Psoas muscle (tissue), 8 donors: ENCODE data around the gene TUBA3C. TPM values are rescaled to one million over a fixed set of nuclear protein-coding genes. Genes with fewer than 3 reads are reported as not detected.

Source experiments
- ATAC-seq, 4 donors: fragments of 200-7000 bp; cut with Tn5 transposase; one replicate each; pipeline ENCODE4 v1.9.1; 2020; ENCODE audit warnings: moderate library complexity in 3 of 4, mild to moderate bottlenecking in 2 of 4
- DNase-seq, 2 donors: peaks; one replicate each; pipeline ENCODE4 v3.0.0-alpha.2; 2020
- H3K27ac ChIP-seq: fragments of 200-600 bp; one replicate; pipeline ENCODE4 v1.8.0; 2022
- H3K27me3 ChIP-seq, 3 donors: fragments of 200-600 bp in 1 of 3; one replicate each; pipeline versions ENCODE4 v1.6.1 to v1.8.0; 2013 to 2022; ENCODE audit warnings: low read length in 2 of 3, mild to moderate bottlenecking in 2 of 3, moderate library complexity in 1 of 3; ENCODE audit not compliant: insufficient read depth in 3 of 3
- H3K36me3 ChIP-seq, 2 donors: fragments of 200-600 bp in 1 of 2; one replicate each; pipeline versions ENCODE4 v1.6.1 to v1.8.0; 2013 to 2022; ENCODE audit warnings: low read depth in 1 of 2, mild to moderate bottlenecking in 1 of 2, moderate library complexity in 1 of 2; ENCODE audit not compliant: insufficient read depth in 1 of 2
- H3K4me1 ChIP-seq: fragments of 200-600 bp; one replicate; pipeline ENCODE4 v1.8.0; 2022
- H3K4me3 ChIP-seq: fragments of 200-600 bp; one replicate; pipeline ENCODE4 v1.8.0; 2022; ENCODE audit warnings: mild to moderate bottlenecking
- H3K9me3 ChIP-seq: fragments of 200-600 bp; one replicate; pipeline ENCODE4 v1.8.0; 2022
- CTCF ChIP-seq: fragments of 200-600 bp; IDR thresholded peaks from one replicate; pipeline ENCODE4 v1.8.0; 2022; ENCODE audit warnings: antibody characterized with exemption
- WGBS, 3 donors: extraction: QIAGEN DNeasy Blood & Tissue Kit; methylation state at CpG; one replicate each; pipeline versions ENCODE4 v1.1.6 to v1.1.7; 2013; 5-methylcytosine and 5-hydroxymethylcytosine counted together
- intact Hi-C, 2 donors: fragments of 100-400 bp; cut with DNase I; formaldehyde crosslinking; loops; one replicate each; pipeline versions ENCODE4 v1.11.0 to v1.14.2; 2022
- polyA plus RNA-seq, 3 donors: library from polyadenylated mRNA; stranded (reverse); fragments of 200-250 nt; gene quantifications; one replicate each; pipeline ENCODE4 v1.2.3, GENCODE V29; 2013
- total RNA-seq, 4 donors: library from RNA; stranded (reverse); fragmentation: NEBNext Ultra II Directional in 2 of 4; extraction: Animal tissue kit (Norgen Biotek cat#: 25700) in 2 of 4; gene quantifications; one replicate each; pipeline versions ENCODE4 v1.2.1 to v1.2.4, GENCODE V29; 2021 to 2023
- donor health status: healthy with polysubstance abuse.
- donor health status: DM: no; HTN: no; CAD: no; lungs with moderate emphysema.
- donor health status: Bipolar disorder and iron deficiency.
- donor health status: healthy.
- donor health status: DM: yes; HTN: yes; CAD: no.
- donor health status: DM: no; HTN: no; CAD: no.
- donor health status: DM: no; HTN: no; CAD: no.
- donor health status: DM: yes; HTN: yes; CAD: no.

Gene TUBA3C
- total and polyA plus RNA-seq, 7 donors, result 0.03 TPM; not detected in 6

- no peaks in the 10 kb centered on the region for H3K4me1 ChIP-seq
- DNase-seq (no peak), ATAC-seq (no peak)
- H3K27me3 ChIP-seq, result no peaks in the 10 kb centered on the region
- intact Hi-C loops, result no loop called here
- no peak overlapping the region for H3K27ac ChIP-seq
- no peak overlapping the region for H3K4me3 ChIP-seq
- WGBS, 3 donors, result 81 to 95% (median 90%) methylated on average over 3 of the region's 3 CpGs
- no peaks in the 10 kb centered on the region for H3K36me3 ChIP-seq
- no peaks in the 10 kb centered on the region for H3K9me3 ChIP-seq
- no peak for TF ChIP-seq CTCF
Observed at GRCh38 chr13:19169496-19169895, 12.1 kb downstream of the TUBA3C start.

GRCh38 chr13:19161308-19161707, 20.3 kb downstream of the TUBA3C start:
- no peaks in the 10 kb centered on the region for H3K4me1 ChIP-seq
- ATAC-seq, result no peak
- H3K36me3 ChIP-seq, result no peaks in the 10 kb centered on the region
- no peak overlapping the region for H3K27ac ChIP-seq
- peaks cover 4% of the 10 kb centered on the region for H3K9me3 ChIP-seq
- no peak for TF ChIP-seq CTCF
- peaks cover 0 to 2% (median 0%) of the 10 kb centered on the region in 3 donors for H3K27me3 ChIP-seq
- intact Hi-C loops, result no loop called here
- H3K4me3 ChIP-seq, result no peak overlapping the region
- WGBS, 3 donors, result 68 to 73% (median 73%) methylated on average over 5 of the region's 5 CpGs
- no peak for DNase-seq

- DNase-seq (no peak), ATAC-seq (no peak)
- H3K36me3 ChIP-seq, result no peaks in the 10 kb centered on the region
- peaks cover 4% of the 10 kb centered on the region for H3K9me3 ChIP-seq
- no peak overlapping the region for H3K4me3 ChIP-seq
- TF ChIP-seq CTCF, result no peak
- intact Hi-C loops, result no loop called here
- no peaks in the 10 kb centered on the region for H3K4me1 ChIP-seq
- 70 to 77% (median 72%) methylated on average over 9 of the region's 9 CpGs for WGBS, 3 donors
- H3K27me3 ChIP-seq, result peaks cover 0 to 2% (median 0%) of the 10 kb centered on the region in 3 donors
- no peak overlapping the region for H3K27ac ChIP-seq
Observed at GRCh38 chr13:19159761-19160420, 21.7 kb downstream of the TUBA3C start.

- H3K27me3 ChIP-seq, result peaks cover 0 to 2% (median 0%) of the 10 kb centered on the region in 3 donors
- intact Hi-C loops, result no loop called here
- ATAC-seq (no peak), DNase-seq (no peak)
- WGBS, 3 donors, result 61 to 68% (median 63%) methylated on average over 2 of the region's 2 CpGs
- no peak overlapping the region for H3K27ac ChIP-seq
- H3K36me3 ChIP-seq, result no peaks in the 10 kb centered on the region
- no peak for TF ChIP-seq CTCF
- no peak overlapping the region for H3K4me3 ChIP-seq
- peaks cover 4% of the 10 kb centered on the region for H3K9me3 ChIP-seq
- no peaks in the 10 kb centered on the region for H3K4me1 ChIP-seq
Observed at GRCh38 chr13:19159181-19159580, 22.4 kb downstream of the TUBA3C start.
